ENCODE results near the gene PYGM.

Gene PYGM

DNA sequence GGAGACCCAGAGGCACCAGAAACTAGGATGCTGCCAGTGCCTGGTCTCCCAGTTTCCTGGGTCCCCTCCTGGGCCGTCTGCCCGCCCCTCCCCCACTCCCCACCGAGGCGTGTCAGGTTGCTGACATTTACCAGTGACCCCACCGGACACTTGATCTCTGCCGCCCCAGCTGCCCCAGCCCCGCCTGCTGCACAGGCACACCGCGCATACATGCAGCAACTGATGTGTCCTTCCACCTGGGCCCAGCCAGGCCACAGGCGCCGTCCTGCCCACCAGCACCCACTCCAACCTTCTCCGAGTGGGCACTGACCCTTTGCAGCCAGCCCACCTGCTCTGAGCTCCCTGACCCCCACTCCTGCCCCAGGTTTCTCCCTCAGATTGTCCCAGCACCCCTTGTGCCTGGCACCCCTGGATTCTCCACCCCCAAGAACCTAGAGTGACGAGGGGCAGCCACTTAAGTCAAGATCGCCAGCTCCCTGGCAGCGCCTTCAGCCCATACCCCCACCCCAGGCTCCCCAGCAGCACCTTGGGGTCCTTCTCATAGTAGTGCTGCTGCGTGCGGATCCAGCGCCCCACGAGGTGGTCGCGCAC, 548 bp downstream of the PYGM start:
- no peak for TF ChIP-seq ZFX (IDR thresholded peaks at IDR 0.05; ENCODE audit: borderline replicate concordance)
- TF ChIP-seq, protein P1, sequence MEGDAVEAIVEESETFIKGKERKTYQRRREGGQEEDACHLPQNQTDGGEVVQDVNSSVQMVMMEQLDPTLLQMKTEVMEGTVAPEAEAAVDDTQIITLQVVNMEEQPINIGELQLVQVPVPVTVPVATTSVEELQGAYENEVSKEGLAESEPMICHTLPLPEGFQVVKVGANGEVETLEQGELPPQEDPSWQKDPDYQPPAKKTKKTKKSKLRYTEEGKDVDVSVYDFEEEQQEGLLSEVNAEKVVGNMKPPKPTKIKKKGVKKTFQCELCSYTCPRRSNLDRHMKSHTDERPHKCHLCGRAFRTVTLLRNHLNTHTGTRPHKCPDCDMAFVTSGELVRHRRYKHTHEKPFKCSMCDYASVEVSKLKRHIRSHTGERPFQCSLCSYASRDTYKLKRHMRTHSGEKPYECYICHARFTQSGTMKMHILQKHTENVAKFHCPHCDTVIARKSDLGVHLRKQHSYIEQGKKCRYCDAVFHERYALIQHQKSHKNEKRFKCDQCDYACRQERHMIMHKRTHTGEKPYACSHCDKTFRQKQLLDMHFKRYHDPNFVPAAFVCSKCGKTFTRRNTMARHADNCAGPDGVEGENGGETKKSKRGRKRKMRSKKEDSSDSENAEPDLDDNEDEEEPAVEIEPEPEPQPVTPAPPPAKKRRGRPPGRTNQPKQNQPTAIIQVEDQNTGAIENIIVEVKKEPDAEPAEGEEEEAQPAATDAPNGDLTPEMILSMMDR (IDR thresholded peaks at IDR 0.05): no peak
- no peak overlapping the region for H3K27ac ChIP-seq

DNA sequence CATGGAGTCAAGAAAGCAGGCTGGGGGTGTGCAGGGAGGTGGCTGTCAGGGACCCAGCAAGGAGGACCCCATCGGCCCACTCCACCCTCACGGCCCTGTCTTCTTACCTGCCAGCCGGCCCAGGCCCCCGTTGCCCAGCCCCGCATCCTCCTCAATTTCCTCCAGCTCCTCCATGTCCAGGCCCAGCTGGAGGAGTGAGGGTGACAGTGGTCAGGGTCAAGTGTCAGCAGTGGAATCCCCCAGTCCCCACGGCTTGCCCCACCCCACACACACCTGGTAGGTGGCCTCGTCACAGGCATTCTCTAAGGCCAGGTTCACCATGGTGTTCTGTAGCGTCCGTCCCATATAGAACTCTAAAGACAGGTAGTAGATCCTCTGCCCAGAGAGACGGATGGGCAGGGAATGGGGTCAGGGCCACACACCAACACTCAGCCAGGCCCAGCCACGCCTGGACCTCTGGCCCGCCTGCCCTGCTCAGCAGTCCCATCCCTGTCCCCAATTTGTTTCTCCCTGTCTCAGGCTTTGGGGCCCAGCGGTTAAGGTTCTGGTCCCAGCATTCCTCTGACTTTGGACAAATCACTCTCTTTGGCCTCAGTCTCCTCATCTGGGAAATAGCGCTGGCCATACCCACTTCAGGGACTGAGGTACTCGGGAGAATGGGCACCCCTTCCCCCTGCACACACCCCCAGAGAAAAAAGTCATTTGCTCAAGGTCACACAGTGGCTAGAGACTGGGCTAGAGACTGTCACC, 1.3 kb downstream of the PYGM start:
- no peak overlapping the region for H3K27ac ChIP-seq
- TF ChIP-seq, protein P1 (IDR thresholded peaks at IDR 0.05): no peak
- TF ChIP-seq ZFX (IDR thresholded peaks at IDR 0.05; ENCODE audit: borderline replicate concordance): no peak

DNA sequence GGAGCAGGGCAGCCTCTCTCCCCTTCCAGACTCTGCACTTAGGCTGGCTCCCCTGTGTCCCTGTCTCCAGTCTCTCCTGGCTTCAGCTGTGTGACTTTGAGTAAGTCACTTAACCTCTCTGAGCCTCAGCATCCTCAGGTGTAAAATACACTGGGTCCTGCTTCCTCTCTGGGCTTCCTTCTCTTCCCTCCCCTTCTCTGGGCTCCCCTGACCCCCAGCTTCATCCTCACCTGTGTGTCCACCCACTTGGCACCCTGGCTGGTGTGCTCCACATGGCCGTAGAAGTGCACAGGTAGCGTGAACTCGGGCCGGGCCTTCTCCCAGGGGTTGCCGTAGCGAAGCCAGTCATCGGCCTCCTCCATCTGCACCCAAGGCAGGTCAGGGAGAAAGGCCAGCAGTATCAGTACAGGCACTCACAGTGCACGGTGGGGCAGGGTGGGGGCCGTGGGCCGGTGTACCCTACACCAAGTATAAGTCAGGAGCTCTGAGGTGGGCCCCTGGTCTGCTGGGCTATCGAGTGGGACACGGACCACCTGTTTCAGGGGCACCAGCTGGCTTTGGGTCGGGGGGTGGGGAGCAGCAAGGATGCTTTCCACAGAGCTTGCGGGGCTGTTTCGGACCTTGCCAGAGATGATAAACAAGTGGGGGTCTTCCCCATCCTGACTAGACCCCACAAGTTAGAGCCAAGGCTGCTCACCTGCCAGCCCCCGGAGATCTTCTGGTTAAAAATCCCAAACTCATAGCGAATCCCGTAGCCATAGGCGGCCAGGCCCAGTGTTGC, 2.0 kb downstream of the PYGM start:
- TF ChIP-seq, protein P1 (IDR thresholded peaks at IDR 0.05): no peak
- no peak overlapping the region for H3K27ac ChIP-seq

DNA sequence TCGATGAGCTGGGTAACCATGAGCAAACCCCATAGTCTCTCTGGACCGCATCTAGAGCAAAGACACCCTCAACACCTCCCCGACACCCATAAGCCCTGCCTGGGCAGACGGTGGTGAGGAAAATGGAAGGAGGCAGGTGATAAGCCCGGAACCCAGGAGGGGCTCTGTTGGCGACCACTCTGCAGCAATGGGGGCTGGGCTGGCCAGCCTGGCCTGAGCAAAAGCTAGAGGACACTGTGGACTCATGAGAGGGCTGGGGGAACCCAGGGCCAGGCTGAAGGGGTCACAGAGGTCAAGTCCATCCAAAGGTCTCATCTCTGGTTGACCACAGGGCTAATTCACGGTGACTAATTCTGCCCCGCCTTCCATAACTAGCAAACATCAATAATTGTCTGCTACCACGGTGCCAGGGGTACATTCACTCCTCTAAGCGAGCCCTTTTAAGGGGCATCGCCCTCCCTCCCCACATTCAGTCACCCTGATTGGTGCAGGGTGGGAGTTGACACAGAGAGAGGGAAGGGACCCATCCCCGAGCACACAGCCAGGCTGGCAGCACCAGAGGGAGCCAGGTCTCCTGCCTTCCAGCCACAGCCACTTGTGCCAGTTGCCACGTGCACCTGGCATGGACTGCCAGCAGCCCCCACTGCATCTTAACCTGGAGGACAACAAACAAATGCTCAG, 4.0 kb downstream of the PYGM start:
- H3K27ac ChIP-seq: no peak overlapping the region
- TF ChIP-seq, protein P1 (IDR thresholded peaks at IDR 0.05): no peak
- TF ChIP-seq ZFX (IDR thresholded peaks at IDR 0.05; ENCODE audit: borderline replicate concordance): no peak

DNA sequence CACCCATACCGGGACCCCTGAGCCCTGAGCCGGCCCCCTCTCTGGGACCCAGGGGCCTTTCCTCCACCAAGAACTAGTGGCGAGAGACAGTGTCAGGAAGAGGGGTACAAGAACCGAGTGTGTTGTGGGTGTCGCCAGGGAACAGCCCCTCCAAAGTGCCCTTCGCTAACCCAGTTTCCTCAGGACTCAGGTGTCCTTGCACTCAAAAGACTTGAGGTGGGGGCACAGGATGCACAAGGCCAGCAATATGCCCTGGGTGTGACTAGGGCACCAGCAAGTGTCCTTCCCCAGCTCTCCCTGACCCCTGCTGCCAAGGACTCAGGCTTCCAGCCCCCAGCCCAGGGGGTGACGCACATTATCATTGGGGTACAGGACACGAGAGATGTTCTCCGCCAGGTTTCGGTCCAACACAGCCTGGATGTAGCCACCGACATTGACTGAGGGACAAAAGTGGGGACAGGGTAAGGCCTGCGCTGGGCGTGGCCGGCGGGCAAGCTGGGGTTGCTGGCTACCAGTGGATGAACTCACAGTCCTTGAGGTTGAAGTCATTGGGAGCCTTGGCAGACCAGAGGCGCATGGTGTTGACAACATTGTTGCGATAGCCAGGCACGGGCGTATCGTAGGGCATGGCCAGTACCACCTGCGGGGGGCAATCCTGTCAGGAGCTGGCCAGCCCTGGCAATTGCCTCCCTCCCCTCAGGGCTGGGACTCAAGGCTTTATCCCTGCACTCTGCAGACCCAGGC, 4.7 kb downstream of the PYGM start:
- no peak overlapping the region for H3K27ac ChIP-seq
- TF ChIP-seq, protein P1 (IDR thresholded peaks at IDR 0.05): no peak
- TF ChIP-seq ZFX (IDR thresholded peaks at IDR 0.05; ENCODE audit: borderline replicate concordance): no peak

DNA sequence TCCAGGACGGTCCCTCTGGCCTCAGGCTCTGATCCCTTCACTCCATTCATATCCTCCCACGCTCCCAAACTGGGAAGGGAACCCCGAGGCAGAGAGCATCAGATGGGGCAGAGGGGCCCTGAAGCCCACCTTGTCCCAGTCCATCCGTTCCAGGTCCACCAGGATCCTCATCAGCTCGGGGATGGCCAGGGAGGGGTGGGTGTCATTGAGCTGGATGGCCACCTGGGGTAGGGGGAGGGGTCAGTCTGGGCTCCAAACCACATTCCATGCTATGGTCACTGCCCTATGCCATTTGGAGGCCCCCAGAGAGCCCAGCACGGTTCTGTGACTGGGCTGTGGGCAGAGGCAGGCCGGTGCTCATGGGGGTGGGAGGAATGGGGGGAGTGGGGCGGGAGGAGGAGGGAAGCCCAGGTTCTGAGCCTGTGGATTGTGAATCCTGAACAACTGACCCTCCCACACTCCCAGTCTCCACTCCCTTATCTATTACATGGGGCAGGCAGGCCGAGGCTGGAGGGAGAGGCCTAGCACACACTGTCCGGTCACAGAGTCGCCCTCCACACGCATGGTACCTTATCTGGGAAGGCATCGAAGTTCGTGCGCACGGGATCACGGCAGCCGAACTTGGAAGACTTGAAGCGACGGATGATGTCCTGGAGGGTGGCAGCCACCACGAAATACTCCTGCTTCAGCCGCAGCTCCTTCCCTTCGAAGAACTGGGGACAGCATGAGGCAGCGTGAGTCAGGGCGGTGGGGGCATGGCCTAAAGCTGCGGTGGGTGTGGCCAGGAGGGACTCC, 5.5 kb downstream of the PYGM start:
- no peak overlapping the region for H3K27ac ChIP-seq
- TF ChIP-seq, protein P1 (IDR thresholded peaks at IDR 0.05): no peak
- TF ChIP-seq ZFX (IDR thresholded peaks at IDR 0.05; ENCODE audit: borderline replicate concordance): no peak
